Heart right ventricle (tissue), 16 donors: ENCODE data around the gene ERCC4. TPM values are rescaled to one million over a fixed set of nuclear protein-coding genes. Genes with fewer than 3 reads are reported as not detected.
"Not testable (repeated sequence)": the region's sequence is repeated elsewhere in the genome, so short reads cannot be mapped to it uniquely, and the experiment has no call there.

ENCODE experiments used
- ATAC-seq, 8 donors: fragments of 200-7000 bp; cut with Tn5 transposase; one replicate each; pipeline ENCODE4 v1.9.1; 2020; ENCODE audit warnings: mild to moderate bottlenecking in 8 of 8, moderate library complexity in 8 of 8, moderate number of reproducible peaks in 1 of 8
- DNase-seq, 2 donors: peaks; one replicate each; pipeline ENCODE4 v3.0.0-alpha.2; 2020
- H3K27ac ChIP-seq, 10 donors: fragments of 200-600 bp; sonication (generic) in 2 of 10; one replicate each; pipeline versions ENCODE4 v1.5.0 to v1.8.0; 2020 to 2022; ENCODE audit warnings: mild to moderate bottlenecking in 3 of 10
- H3K27me3 ChIP-seq, 7 donors: fragments of 200-600 bp; one replicate each; pipeline ENCODE4 v1.8.0; 2021 to 2022; ENCODE audit warnings: mild to moderate bottlenecking in 2 of 7
- H3K36me3 ChIP-seq, 9 donors: fragments of 200-600 bp; sonication (generic) in 1 of 9; one replicate each; pipeline versions ENCODE4 v1.5.0 to v1.8.0; 2020 to 2022; ENCODE audit warnings: mild to moderate bottlenecking in 2 of 9
- H3K4me1 ChIP-seq, 9 donors: fragments of 200-600 bp; sonication (generic) in 1 of 9; one replicate each; pipeline versions ENCODE4 v1.5.0 to v1.8.0; 2020 to 2022; ENCODE audit warnings: mild to moderate bottlenecking in 4 of 9
- H3K4me3 ChIP-seq, 10 donors: fragments of 200-600 bp; sonication (generic) in 2 of 10; one replicate each; pipeline versions ENCODE4 v1.5.0 to v1.8.0; 2020 to 2022; ENCODE audit warnings: mild to moderate bottlenecking in 7 of 10, moderate library complexity in 2 of 10
- H3K9me3 ChIP-seq, 11 donors: fragments of 200-600 bp in 10 of 11; sonication (generic) in 2 of 11; one replicate each; pipeline versions ENCODE4 v1.5.0 to v1.8.0; 2013 to 2022; ENCODE audit warnings: mild to moderate bottlenecking in 2 of 11, control low read depth in 1 of 11, moderate library complexity in 1 of 11
- CTCF ChIP-seq, 9 donors: fragments of 200-600 bp; sonication (generic) in 2 of 9; IDR thresholded peaks; one replicate each; pipeline versions ENCODE4 v1.5.0 to v1.8.0; 2021 to 2022; ENCODE audit warnings: antibody characterized with exemption in 9 of 9, mild to moderate bottlenecking in 5 of 9, moderate library complexity in 1 of 9
- WGBS, 2 donors: extraction: QIAGEN DNeasy Blood & Tissue Kit; methylation state at CpG; one replicate each; pipeline ENCODE4 v1.1.7; 2013; ENCODE audit warnings: inconsistent platforms in 1 of 2; 5-methylcytosine and 5-hydroxymethylcytosine counted together
- intact Hi-C, 10 donors: fragments of 100-400 bp; cut with DNase I; formaldehyde crosslinking; loops; one replicate each; pipeline versions ENCODE4 v1.11.1 to v1.14.2; 2022
- polyA plus RNA-seq, 2 donors: library from polyadenylated mRNA; stranded (reverse); fragments of 200-250 nt; gene quantifications; one replicate each; pipeline ENCODE4 v1.2.3, GENCODE V29; 2013
- total RNA-seq, 10 donors: library from RNA; stranded (reverse); fragmentation: NEBNext Ultra II Directional in 3 of 10; extraction: Animal tissue kit (Norgen Biotek cat#: 25700) in 3 of 10; gene quantifications; one replicate each; pipeline versions ENCODE4 v1.2.1 to v1.2.4, GENCODE V29; 2021 to 2023
- donor health status: Arrhythmogenic right ventricular cardiomyopathy.
- donor health status: ischemic (EF 13 %, LVEDD 7.1; RV severe dilation, severe dysfunction).
- donor health status: healthy with polysubstance abuse.
- donor health status: DM: no; HTN: yes; CAD: no.
- donor health status: DM: no; HTN: no; CAD: no.
- donor health status: ischemic (EF 25% LVEDD 6.9; RV normal size, moderate dysfunction).
- donor health status: ischemic (EF 25% LVEDD 5.7; RV mildly dilated, moderate dysfunction).
- donor health status: healthy.
- donor health status: DM: yes; HTN: yes; CAD: no.
- donor health status: Ischemic cardiomyopathy.
- donor health status: ischemic (EF 35%, LVEDD 5.7; RV mildly dilated, moderate dysfunction).
- donor health status: nonischemic (EF 11% LVEDD 7.7; RV severe dilation, severe dysfunction).
- donor health status: DM: yes; HTN: yes; CAD: no.
- donor health status: PGD.
- donor health status: ischemic (EF 29% LVEDD 5.4; RV normal size, mild dysfunction).
- donor health status: nonischemic (EF 23%, LVEDD 6.1; RV moderate dilation, normal function).

ERCC4 gene
- total and polyA plus RNA-seq, 12 donors = 1.3 to 13.1 (median 8.9) TPM

GRCh38 chr16:13904822-13905221 is 15.1 kb upstream of the ERCC4 start:
- H3K36me3 ChIP-seq, intact Hi-C loops, ATAC-seq, H3K4me1 ChIP-seq, H3K4me3 ChIP-seq, H3K27ac ChIP-seq, H3K27me3 ChIP-seq: not testable (repeated sequence)
- peaks cover 0 to 12% (median 0%) of the 10 kb centered on the region in 11 donors for H3K9me3 ChIP-seq
- 37 to 38% methylated on average over 8 to 9 of the region's 9 CpGs for WGBS, 2 donors
- peak in 8 of 9 donors; percentile 12 to 49 (median 42) for TF ChIP-seq CTCF (IDR thresholded peaks at IDR 0.05)
- DNase-seq = peak in 1 of 2 donors; percentile 31

- no peak overlapping the region for H3K4me3 ChIP-seq
- H3K4me1 ChIP-seq = peaks cover 0 to 15% (median 0%) of the 10 kb centered on the region in 9 donors
- peaks cover 0 to 12% (median 0%) of the 10 kb centered on the region in 11 donors for H3K9me3 ChIP-seq
- peaks cover 0 to 8% (median 0%) of the 10 kb centered on the region in 7 donors for H3K27me3 ChIP-seq
- ATAC-seq (no peak), DNase-seq (no peak)
- no peaks in the 10 kb centered on the region for H3K36me3 ChIP-seq
- WGBS, 2 donors = 83 to 84% methylated on average over 10 of the region's 10 CpGs
- no peak for TF ChIP-seq CTCF (IDR thresholded peaks at IDR 0.05)
- H3K27ac ChIP-seq = no peak overlapping the region
- intact Hi-C loops = no loop called here
These were observed 13.5 kb upstream of the ERCC4 start for GRCh38 chr16:13906168-13907089.

GRCh38 chr16:13907431-13907830 is 12.5 kb upstream of the ERCC4 start:
- Histone ChIP-seq H3K27ac (no peak overlapping the region), H3K27me3 (peaks cover 0 to 8% (median 0%) of the 10 kb centered on the region in 7 donors), H3K4me1 (peaks cover 0 to 15% (median 0%) of the 10 kb centered on the region in 9 donors), H3K9me3 (peaks cover 0 to 15% (median 4%) of the 10 kb centered on the region in 11 donors), H3K4me3 (no peak overlapping the region), H3K36me3 (no peaks in the 10 kb centered on the region)
- WGBS, 2 donors = 51 to 59% methylated on average over 3 of the region's 3 CpGs
- intact Hi-C loops = no loop called here
- ATAC-seq (no peak), DNase-seq (no peak)
- TF ChIP-seq CTCF (IDR thresholded peaks at IDR 0.05) = no peak

GRCh38 chr16:13909069-13909468 is 10.9 kb upstream of the ERCC4 start:
- DNase-seq = no peak
- Histone ChIP-seq H3K36me3 (no peaks in the 10 kb centered on the region), H3K27me3 (peaks cover 0 to 8% (median 0%) of the 10 kb centered on the region in 7 donors), H3K4me3 (no peak overlapping the region), H3K9me3 (peaks cover 0 to 13% (median 4%) of the 10 kb centered on the region in 11 donors), H3K27ac (peak overlapping the region in 7 of 10 donors; percentile 31 to 88 (median 80)), H3K4me1 (peaks cover 0 to 20% (median 0%) of the 10 kb centered on the region in 9 donors)
- intact Hi-C loops = no loop called here
- ATAC-seq = no peak
- no peak for TF ChIP-seq CTCF (IDR thresholded peaks at IDR 0.05)
- 82 to 83% methylated on average over 7 of the region's 7 CpGs for WGBS, 2 donors
